ENCODE measurements around the gene SLC38A10. TPM values are rescaled to one million over a fixed set of nuclear protein-coding genes. Genes with fewer than 3 reads are reported as not detected.
A peak's percentile ranks its signal among the peaks of the same experiment; 100 is the strongest.

The SLC38A10 gene
- total RNA-seq, 1 experiment from 2014 or later = 121 TPM

DNA sequence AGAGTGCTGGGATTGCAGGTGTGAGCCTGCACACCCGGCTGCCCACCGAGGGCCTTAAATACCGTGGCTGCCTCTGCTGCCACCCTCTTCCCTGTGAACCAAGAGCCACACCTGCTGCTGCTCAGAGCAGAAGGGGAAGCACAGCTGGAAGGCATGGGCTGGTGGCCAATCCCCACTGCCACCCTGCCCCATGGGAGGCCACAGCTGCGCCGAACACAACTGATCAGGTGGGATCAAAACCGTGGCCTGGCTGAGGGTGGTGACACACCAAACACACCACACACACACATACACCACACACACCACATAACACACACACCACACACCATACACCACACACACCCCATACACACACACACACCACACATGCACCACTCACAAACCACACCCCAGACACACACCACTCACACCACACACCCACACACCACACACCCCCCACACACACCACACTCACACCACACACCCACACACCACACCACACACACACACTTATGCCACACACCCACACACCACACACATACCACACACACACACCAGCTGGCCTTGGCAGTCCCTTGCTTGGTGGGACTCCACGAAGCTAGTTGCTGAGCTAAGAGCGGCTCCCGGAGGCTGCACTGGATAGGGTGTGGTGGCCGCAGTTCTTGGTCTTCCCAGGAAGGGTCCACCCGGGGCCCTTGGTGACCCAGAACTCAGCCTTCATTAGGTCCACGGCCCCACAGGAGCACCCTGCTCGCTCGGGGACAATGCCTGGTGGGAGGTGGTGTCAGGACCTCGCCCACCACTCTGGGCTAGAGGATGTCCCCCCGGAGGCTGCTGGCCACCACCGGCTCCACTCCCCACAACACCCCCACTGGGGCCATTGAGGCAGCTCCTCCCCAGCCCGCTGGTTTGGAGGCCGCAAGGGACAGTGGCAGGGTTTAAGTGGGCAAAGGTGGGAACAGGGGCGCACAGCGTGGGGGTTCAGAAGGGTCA, 87.2 kb downstream of the SLC38A10 start:
- no peaks in the 10 kb centered on the region for H3K9me3 ChIP-seq
- no peak overlapping the region for H3K4me3 ChIP-seq
- DNase-seq = peak; percentile 38
- no peaks in the 10 kb centered on the region for H3K27me3 ChIP-seq
- no peaks in the 10 kb centered on the region for H3K36me3 ChIP-seq

DNA sequence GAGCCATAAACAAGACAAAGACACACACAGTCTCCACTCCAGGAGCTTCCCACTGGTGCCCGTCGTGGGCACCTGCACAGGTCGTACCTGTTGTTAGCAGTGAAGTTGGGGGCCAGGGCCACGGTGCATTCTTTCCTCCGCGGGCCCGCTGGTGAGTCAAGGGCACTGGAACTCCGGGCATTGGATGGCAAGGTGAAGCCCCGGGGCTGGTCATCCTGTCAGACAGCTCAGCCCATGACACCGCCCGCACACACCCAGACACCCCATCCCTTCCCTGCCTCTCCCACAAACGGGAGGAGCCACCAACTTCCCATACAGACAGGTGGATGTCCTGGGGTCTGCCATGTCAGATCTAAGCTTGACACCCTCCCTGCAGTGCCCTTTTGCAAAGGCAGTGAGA, 88.5 kb downstream of the SLC38A10 start:
- no peak for DNase-seq
- Histone ChIP-seq H3K36me3 (no peaks in the 10 kb centered on the region), H3K27me3 (no peaks in the 10 kb centered on the region), H3K4me3 (no peak overlapping the region), H3K9me3 (no peaks in the 10 kb centered on the region)

DNA sequence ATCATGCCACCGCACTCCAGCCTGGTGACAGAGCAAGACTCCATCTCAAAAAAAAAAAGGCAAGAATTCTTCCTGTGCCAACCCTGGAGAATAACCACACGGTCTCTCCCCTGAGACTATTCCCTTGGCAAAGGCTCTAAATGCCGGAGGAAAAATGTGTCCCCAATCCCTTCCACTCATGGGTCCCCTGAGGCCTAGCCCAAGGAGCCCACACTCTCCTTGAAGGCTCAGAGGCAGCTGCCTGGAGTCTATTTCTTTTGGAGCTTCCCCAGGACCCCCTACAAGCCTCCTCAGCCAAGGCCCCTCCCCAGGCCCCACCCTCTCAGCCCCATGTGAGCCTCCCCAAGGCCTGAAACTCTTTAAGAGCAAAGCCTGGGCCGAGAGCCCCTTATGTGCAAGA, 88.9 kb downstream of the SLC38A10 start:
- no peak for DNase-seq
- Histone ChIP-seq H3K27me3 (no peaks in the 10 kb centered on the region), H3K4me3 (no peak overlapping the region), H3K36me3 (no peaks in the 10 kb centered on the region; the same call in 1 of the 2 replicates), H3K9me3 (no peaks in the 10 kb centered on the region)

DNA sequence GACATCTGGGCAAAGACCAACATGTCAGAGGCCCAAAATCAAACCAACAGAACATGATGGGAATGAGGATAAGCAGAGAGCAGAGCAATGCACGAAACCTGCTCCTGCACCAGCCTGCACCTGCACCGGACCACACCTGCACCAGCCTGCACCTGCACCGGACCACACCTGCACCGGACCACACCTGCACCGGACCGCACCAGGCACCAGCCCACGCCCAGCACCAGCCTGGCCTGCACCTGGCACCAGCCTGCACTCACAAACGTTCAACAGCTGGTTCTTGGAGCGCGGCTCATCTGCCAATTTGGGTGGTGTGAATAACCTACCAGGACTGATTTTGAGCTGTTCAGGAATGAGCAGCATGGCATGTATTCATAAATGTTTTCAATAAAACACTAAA, 90.5 kb downstream of the SLC38A10 start:
- H3K27me3 ChIP-seq = no peaks in the 10 kb centered on the region
- no peaks in the 10 kb centered on the region for H3K9me3 ChIP-seq
- H3K36me3 ChIP-seq = peaks cover 2% of the 10 kb centered on the region
- no peak for DNase-seq
- H3K4me3 ChIP-seq = no peak overlapping the region

DNA sequence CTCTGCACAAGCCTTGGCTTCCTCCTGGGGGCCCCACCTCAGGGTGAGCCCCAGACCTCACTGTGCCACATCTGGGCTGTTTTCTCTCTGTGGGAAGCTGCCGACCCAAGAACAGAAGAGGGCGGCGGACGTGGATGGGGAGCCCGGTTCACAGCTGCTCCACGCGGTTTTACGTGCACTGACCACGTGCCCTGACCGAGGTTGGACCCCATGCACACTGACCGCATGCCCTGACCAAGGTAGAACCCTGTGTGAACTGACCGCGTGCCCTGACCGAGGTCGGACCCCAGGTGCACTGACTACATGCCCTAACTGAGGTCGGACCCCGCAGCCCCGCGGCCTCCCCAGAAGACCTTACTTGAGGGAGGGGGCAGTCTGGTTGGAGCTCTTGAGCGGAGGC, 92.0 kb downstream of the SLC38A10 start:
- DNase-seq = no peak
- peaks cover 2% of the 10 kb centered on the region for H3K36me3 ChIP-seq
- no peak overlapping the region for H3K4me3 ChIP-seq
- H3K9me3 ChIP-seq = no peaks in the 10 kb centered on the region
- no peaks in the 10 kb centered on the region for H3K27me3 ChIP-seq

DNA sequence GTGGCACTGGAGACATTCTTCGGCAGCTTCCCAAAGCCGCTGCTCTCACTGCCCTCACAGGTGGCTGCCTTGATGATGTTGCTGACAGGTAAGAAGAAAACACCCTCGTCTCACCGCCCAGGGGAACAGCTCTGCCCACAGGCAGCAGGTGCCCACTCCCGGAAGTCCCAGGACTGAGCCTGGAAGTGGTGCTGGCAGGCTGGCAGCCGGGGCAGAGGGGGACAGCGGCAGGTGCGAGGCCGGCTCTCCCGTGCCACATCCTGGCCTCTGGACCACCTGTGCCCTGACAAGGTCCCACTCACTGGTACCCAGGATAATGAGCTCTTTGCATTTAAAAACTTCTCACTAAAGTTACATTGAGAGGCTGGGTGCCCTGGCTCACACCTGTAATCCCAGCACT, 92.8 kb downstream of the SLC38A10 start:
- DNase-seq = no peak
- H3K9me3 ChIP-seq = no peaks in the 10 kb centered on the region

DNA sequence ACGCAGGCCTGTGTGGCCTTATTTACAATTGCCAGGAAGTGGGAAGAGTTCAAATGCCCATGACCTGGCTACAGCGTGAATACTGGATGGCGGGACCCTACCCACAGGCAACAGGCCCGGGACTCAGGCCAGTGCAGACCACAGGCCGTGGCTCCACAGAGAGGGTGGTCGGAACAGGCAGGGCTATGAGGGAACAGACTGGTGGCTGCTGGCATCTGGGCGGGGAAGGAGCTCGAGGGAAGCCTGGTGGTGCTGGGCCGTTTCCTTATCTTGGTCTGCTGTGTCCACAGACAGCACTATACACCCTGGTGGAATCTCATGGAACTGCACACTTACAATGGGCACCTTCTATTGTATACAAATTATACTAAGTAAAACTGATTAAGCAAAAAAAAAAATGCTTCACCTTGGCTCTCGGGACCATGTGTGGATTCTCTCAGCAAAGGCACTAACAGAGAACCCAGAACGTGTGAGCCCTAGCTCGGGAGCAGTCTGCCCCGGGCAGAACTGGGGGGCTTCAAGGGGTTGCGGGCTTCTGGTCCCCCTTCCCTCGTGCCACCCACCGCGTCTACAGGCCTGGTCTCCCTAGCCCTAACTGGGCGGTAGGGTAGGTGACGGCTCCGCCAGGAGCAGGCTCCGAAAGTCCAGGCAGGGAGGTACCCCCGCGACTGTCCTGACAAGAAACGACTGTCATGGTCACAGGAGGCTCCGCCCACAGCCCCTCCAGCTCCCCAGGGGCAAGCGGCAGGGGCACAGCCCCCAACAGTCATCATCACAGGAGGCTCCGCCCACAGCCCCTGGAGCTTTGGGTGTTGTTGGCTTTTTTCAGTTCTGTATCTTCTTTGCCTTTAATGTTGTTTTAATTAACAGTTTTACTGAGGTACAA, 94.2 kb downstream of the SLC38A10 start:
- peak; percentile 45 for DNase-seq
- no peaks in the 10 kb centered on the region for H3K9me3 ChIP-seq
- H3K36me3 ChIP-seq = peaks cover 2% of the 10 kb centered on the region
- no peak overlapping the region for H3K4me3 ChIP-seq
- no peaks in the 10 kb centered on the region for H3K27me3 ChIP-seq

More for the DNA sequence above, 92.8 kb downstream of the SLC38A10 start:
- Histone ChIP-seq H3K4me3 (no peak overlapping the region), H3K36me3 (peaks cover 2% of the 10 kb centered on the region), H3K27me3 (no peaks in the 10 kb centered on the region)

DNA sequence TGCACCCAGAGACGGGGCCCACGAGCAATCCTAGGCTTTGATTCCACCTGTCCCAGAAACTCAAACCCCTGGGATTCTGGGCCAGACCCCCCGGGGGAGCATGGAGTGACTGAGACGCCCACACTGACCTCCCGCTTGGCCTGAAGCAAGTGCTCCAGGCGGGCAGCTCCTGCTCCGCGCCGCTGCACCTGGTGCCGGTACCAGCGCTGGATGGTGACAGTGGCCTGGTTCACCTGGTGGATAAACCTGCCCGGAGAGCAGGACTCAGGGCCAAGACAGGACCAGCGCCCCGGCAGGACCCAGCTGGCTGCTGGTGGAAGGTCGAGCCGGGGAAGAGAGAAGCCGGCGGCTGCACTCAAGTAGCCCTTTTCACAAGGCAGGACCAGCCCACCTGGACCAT, 94.9 kb downstream of the SLC38A10 start:
- Histone ChIP-seq H3K36me3 (peaks cover 2% of the 10 kb centered on the region), H3K9me3 (no peaks in the 10 kb centered on the region), H3K27me3 (no peaks in the 10 kb centered on the region)

DNA sequence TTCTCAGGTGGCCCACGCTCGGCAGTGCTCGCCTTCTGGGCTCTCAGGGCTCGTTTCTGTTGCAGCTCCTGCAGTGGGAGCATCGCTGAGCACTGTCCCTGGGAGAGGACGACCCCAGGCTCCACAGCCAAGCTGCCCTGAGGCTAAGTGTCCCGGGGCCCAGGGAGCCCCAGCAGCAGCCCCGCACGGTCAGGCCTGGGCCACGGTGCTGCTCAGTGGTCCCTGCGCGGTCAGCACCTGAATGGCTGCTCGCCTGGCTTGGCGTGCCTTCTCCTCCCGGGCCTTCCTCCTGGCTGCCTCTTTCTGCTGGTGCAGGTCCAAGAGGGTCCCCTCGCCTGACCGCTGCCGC, 95.7 kb downstream of the SLC38A10 start:
- H3K36me3 ChIP-seq = peaks cover 2% of the 10 kb centered on the region
- DNase-seq = no peak
- no peaks in the 10 kb centered on the region for H3K9me3 ChIP-seq
- no peaks in the 10 kb centered on the region for H3K27me3 ChIP-seq
- H3K4me3 ChIP-seq = no peak overlapping the region

More for the DNA sequence above, 94.9 kb downstream of the SLC38A10 start:
- no peak for DNase-seq
- H3K4me3 ChIP-seq = no peak overlapping the region

DNA sequence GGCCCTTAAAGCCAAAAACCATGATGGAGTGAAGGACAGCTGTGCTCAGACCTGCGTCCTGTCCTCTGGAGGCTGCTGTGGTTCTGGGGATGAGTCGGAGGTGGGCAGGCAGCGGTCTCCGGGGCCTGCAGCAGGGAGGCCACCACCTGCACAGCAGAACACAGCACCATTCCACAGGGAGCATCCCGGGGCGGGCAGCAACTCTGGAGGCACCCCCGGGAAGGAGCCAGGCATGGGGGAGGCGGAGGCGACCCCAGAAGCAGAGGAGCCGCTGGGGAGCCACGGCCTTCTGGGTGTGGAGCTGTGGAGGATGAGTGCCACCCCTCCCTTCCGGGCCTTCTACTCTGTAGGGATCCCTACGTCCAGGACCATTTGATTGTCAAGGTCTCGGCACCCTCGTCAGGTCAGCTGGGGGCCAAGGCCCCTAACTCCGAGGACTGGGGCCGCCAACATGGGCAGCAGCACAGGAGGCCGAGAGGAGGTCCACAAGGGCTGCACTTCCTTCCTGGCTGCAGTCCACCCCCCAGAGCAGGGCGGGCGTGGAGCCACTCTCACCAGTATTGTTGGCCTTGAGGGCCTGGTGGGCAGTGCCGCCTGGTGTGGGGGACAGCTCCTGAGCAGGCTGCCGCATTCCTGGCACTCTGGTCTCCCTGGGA, 96.2 kb downstream of the SLC38A10 start:
- no peak overlapping the region for H3K4me3 ChIP-seq
- H3K36me3 ChIP-seq = peaks cover 2% of the 10 kb centered on the region
- no peaks in the 10 kb centered on the region for H3K27me3 ChIP-seq
- DNase-seq = no peak
- H3K9me3 ChIP-seq = no peaks in the 10 kb centered on the region

DNA sequence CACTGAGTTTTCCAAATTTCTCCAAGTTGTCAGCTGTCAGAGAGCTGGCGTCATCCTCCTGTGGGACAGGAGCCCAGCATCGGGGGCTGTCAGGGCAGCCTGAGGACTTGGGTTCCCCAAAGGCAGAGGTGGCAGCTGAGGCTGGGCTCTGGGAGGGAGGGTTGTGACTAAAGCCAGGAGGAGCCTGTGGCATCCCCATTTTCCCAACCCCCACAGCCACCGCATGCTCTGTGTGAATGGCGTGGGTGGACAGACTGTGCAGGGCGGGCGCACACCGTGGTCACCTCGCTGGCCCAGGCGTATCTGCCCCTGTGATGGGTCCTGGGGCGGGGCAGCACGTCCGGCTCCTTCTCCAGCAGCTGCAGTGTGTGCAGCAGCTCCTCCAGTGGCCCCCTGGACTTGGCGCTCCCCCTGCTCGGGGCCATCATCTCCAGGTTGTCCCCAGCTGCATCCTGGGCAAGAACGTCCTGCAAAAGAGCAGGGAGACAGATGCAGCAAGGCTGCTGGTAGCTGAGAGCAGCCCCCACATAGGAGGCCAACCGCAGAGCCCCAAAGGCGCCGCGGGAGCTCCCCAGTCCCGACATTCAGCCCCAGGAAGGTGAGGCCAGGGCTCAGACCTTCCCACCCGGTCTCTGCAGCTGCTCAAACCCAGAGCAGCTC, 97.1 kb downstream of the SLC38A10 start:
- no peak for DNase-seq
- Histone ChIP-seq H3K9me3 (no peaks in the 10 kb centered on the region), H3K4me3 (no peak overlapping the region), H3K36me3 (peaks cover 2% of the 10 kb centered on the region), H3K27me3 (no peaks in the 10 kb centered on the region)

DNA sequence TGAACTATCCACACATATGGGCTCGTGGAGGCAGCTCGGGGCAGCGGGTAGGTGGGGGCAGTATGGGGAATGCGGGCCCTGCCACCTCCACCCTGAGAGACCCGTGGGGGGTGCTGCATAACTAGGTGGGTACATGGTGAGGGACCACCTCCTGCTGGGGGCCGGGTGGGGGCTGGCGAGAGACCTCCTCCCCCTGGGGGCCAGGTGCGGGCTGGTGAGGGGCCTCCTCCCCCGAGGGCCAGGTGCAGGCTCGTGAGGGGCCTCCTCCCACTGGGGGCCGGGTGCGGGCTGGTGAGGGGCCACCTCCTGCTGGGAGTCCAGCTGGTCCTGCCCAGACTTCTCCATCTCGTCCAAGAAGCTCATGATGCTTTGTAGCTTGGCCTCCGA, 97.7 kb downstream of the SLC38A10 start:
- Histone ChIP-seq H3K36me3 (peaks cover 2% of the 10 kb centered on the region), H3K9me3 (no peaks in the 10 kb centered on the region), H3K4me3 (no peak overlapping the region), H3K27me3 (no peaks in the 10 kb centered on the region)
- no peak for DNase-seq

DNA sequence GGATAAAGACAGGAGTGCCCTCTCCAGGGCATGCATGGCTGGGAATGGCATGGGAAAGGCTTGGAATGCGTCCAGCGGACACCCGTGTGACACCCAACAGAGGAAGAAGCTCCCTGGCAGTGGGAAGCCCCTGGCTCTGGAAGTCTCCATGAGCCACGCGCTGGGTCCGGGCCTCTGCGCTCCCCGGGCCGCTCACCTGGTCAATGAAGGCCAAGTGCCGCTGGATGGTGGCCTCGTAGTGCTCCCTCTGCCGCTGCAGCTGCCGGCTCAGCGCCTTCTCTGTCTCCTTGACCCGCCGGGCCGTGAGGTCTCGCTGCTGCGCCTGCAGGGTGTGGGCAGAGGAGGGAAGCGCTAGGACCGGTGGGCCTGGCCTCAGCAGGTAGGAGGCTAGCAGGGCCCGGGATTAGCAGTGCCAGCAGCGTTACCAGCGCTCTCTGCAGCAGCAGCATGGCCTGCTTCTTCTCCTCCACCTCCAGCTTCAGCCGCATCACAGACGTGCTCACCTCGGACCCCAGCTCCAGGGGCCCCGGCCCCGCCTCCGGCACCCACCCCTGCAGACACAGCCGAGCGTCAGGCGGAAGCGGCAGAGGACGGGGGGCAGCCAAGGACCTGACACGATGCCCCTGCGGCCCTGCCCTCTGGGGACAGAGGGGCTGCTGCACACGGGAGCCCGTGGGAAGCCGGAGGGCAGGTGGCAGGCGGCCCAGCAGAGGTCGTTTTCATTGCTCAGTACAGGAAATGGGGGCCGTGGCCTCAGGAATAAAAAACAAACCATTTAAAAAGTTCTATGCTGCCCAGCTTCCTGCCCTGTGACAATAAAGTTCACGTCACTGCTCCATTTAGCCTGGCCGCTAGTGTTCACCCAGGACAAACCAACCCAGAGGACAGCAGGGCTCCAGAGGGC, 98.3 kb downstream of the SLC38A10 start:
- no peak overlapping the region for H3K4me3 ChIP-seq
- DNase-seq = no peak
- H3K36me3 ChIP-seq = peaks cover 2% of the 10 kb centered on the region
- no peaks in the 10 kb centered on the region for H3K9me3 ChIP-seq
- no peaks in the 10 kb centered on the region for H3K27me3 ChIP-seq

DNA sequence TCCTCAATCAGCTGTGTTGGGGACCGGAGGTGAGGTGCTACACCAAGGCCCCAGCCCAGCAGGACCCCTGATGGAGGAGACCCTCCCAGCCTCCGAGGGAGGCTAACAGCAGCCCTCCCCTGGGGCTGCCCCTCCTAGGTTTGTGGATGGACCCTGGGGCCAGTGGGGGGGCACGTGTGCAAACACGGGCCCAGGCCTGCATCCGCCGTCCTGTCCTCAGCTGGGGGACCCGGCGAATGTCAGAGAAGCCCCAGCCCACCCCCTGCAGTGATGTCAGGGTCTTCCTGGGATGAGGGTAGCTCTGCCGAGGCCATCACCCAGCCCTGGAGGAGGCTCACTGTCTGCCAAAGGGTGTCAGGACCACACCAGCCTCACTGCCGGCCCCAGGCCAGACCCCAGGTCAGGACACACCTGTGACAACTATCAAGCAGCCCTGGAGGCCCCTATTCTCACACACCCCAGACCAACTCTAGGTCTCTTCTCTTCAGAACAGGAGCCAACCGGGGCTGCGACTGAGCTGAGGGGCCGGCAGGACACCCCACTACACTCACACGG, 99.1 kb downstream of the SLC38A10 start:
- no peaks in the 10 kb centered on the region for H3K9me3 ChIP-seq
- no peak overlapping the region for H3K4me3 ChIP-seq
- H3K36me3 ChIP-seq = peaks cover 2% of the 10 kb centered on the region; the same call in 1 of the 2 replicates
- DNase-seq = no peak
- no peaks in the 10 kb centered on the region for H3K27me3 ChIP-seq
